ENCODE results near the gene ZNF98.

GRCh38 chr19:22446605-22447004 is 24.5 kb upstream of the ZNF98 start:
- TF ChIP-seq POLR2A (IDR thresholded peaks at IDR 0.05; ENCODE audit: borderline replicate concordance, extremely low read depth, insufficient read depth, insufficient read length) (no peak), CTCF (IDR thresholded peaks at IDR 0.05 in 2 of 3, conservative IDR thresholded peaks at IDR 0.05 in 1 of 3; ENCODE audit: borderline replicate concordance in 1 of 3, insufficient read depth in 1 of 3, low read depth in 2 of 3, low read length in 2 of 3) (no peak), EZH2 (IDR thresholded peaks at IDR 0.05) (no peak), EZH2phosphoT487 (IDR thresholded peaks at IDR 0.05; ENCODE audit: borderline replicate concordance) (no peak), YY1 (IDR thresholded peaks at IDR 0.05; ENCODE audit: extremely low read depth, insufficient replicate concordance, low read depth, low read length) (no peak), SIN3A (IDR thresholded peaks at IDR 0.05; ENCODE audit: low read depth) (no peak), MAX (IDR thresholded peaks at IDR 0.05) (no peak)
